Measurements from ENCODE around the gene AGO3.

The AGO3 gene

DNA sequence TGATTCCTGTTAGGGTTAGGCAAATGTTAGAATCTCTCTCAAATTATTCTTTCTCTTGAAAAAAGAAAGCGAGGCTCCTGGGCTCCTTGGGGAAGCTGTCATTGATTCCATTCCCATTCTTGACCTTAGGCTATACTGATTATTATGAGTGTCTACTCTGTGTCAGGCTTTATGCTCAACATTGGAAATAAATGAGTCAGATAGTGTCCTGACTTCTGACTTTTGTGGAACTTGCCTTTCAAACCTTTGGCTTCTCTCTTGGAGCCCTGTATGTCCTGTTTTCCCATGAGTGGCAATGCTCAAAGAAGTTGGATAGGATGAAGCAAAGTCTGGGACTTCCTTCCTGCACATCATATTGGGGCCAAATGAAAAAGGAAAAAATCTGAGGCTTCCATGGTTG is 36.2 kb upstream of the AGO3 start:
- TF ChIP-seq, protein P1, sequence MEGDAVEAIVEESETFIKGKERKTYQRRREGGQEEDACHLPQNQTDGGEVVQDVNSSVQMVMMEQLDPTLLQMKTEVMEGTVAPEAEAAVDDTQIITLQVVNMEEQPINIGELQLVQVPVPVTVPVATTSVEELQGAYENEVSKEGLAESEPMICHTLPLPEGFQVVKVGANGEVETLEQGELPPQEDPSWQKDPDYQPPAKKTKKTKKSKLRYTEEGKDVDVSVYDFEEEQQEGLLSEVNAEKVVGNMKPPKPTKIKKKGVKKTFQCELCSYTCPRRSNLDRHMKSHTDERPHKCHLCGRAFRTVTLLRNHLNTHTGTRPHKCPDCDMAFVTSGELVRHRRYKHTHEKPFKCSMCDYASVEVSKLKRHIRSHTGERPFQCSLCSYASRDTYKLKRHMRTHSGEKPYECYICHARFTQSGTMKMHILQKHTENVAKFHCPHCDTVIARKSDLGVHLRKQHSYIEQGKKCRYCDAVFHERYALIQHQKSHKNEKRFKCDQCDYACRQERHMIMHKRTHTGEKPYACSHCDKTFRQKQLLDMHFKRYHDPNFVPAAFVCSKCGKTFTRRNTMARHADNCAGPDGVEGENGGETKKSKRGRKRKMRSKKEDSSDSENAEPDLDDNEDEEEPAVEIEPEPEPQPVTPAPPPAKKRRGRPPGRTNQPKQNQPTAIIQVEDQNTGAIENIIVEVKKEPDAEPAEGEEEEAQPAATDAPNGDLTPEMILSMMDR (IDR thresholded peaks at IDR 0.05; ENCODE audit: insufficient read depth, low read depth, low read length, missing control alignments) = no peak
- H3K4me3 ChIP-seq (ENCODE audit: low read depth, low read length) = no peak overlapping the region
- DNase-seq (ENCODE audit: low read depth) = no peak

DNA sequence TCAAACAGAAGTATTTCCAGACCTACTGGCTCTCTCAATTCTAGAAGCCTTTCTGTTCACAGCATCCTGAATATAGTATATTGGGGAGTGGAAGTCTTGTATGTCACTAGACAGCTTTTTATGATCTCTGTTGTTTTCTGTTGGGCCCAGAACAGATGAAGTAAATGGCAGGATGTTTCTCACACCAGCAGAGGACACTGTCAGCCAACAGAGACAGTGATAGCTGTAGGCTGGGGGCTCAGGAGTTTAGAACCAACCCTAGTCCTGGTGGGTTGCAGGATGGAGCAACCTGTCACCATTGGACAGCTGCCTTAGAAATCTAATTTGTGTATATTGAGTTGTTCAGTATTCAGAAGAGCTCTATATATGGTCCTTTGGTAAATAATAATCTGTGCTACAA is 31.0 kb upstream of the AGO3 start:
- no peak overlapping the region for H3K4me3 ChIP-seq (ENCODE audit: low read depth, low read length)
- no peak for DNase-seq (ENCODE audit: low read depth)
- TF ChIP-seq, protein P1 (IDR thresholded peaks at IDR 0.05; ENCODE audit: insufficient read depth, low read depth, low read length, missing control alignments) = no peak

DNA sequence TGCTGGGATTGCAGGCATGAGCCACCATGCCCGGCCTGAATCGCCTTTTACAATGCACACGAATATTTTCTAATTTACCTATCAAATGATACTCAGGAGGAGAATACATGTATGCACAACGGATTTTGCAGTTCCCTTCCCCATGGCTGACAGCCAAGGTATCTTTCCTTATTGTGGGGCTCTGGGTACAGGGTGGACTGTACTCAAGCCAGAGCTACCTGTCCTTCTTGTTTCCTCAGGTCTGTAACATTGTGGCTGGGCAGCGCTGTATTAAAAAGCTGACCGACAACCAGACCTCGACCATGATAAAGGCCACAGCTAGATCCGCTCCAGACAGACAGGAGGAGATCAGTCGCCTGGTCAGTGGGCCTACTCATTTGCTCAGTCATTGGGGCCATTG is 29.7 kb upstream of the AGO3 start:
- no peak for DNase-seq (ENCODE audit: low read depth)
- TF ChIP-seq, protein P1 (IDR thresholded peaks at IDR 0.05; ENCODE audit: insufficient read depth, low read depth, low read length, missing control alignments) = no peak
- H3K4me3 ChIP-seq (ENCODE audit: low read depth, low read length) = no peak overlapping the region

DNA sequence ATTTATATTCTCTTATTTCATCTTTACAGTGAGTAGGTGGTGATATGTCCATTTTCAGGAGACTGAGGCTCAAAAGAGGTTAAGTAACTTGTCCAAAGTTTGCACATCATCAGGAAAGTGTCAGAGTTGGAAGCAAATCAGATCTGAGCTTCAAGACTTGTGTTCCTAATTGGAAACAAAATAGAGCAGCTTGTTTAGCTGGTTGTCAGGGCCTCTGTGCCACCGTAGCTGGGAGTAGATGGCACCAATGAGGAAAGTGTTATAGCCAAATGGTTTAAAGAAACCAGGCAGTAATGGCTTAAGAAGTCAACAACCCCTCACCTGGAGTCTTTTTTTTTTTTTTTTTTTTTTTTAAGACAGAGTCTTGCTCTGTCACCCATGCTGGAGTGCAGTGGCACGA is 28.2 kb upstream of the AGO3 start:
- DNase-seq (ENCODE audit: low read depth) = no peak
- TF ChIP-seq, protein P1 (IDR thresholded peaks at IDR 0.05; ENCODE audit: insufficient read depth, low read depth, low read length, missing control alignments) = no peak
- no peak overlapping the region for H3K4me3 ChIP-seq (ENCODE audit: low read depth, low read length)

DNA sequence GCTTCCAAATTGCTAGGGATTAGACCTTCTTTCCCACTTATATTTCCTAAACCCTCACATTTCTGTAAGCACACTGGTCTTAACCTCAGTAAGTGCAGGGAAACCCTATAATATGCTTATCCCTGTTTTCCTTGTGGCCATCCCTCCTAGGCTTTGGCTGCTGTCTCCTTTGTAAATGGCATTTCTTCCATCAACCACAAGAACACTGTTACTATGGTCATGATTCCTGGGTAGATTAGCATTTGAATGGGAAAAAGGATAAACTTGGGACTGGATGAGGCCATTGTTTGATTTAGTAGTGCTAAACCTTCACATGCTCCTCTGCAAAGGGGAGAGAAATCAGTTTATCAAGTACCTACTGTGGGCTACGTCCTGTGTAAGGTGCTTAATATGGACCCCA is 16.2 kb upstream of the AGO3 start:
- DNase-seq (ENCODE audit: low read depth) = no peak
- H3K4me3 ChIP-seq (ENCODE audit: low read depth, low read length) = no peak overlapping the region
- TF ChIP-seq, protein P1 (IDR thresholded peaks at IDR 0.05; ENCODE audit: insufficient read depth, low read depth, low read length, missing control alignments) = no peak

DNA sequence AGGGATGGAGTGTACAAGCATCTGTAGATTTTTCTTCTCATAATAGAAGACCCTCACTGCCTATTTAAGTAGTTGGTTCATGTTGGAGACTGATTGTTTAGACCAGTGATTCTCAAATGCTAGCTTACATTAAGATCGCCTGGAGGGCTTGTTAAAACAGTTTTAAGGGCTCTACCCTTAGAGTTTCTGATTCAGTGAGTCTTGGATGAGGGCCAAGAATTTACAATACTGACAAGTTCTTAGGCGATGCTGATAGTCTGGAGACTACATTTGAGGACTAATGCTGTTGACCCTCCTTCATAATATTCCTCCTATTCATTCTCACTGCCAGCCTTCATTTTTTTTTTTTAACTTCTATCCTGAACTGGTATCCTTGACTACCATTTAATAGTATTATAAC is 15.2 kb upstream of the AGO3 start:
- no peak for DNase-seq (ENCODE audit: low read depth)
- TF ChIP-seq, protein P1 (IDR thresholded peaks at IDR 0.05; ENCODE audit: insufficient read depth, low read depth, low read length, missing control alignments) = no peak

DNA sequence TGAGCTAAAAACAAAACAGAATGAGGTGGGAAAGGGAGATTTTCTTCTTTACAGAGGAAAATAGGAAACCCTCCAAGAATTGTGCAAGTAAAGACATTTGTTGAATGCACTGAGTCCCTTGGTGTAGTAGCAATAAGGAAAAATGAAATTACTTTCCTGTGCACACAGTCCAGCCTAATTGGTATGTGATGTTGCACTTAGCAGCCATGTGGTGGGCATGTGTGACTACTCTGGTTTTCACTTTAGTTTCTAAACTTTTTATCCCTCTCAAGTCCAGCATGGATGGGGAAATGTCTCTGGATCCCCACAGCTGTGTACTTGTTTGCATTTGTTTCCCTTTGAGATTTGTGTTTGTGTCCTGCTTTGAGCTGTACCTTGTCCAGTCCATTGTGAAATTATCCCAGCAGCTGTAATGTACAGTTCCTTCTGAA is 7.1 kb upstream of the AGO3 start:
- no peak overlapping the region for H3K4me3 ChIP-seq (ENCODE audit: low read depth, low read length)
- DNase-seq (ENCODE audit: low read depth) = no peak
- TF ChIP-seq, protein P1 (IDR thresholded peaks at IDR 0.05; ENCODE audit: insufficient read depth, low read depth, low read length, missing control alignments) = no peak

More for the DNA sequence above, 15.2 kb upstream of the AGO3 start:
- no peak overlapping the region for H3K4me3 ChIP-seq (ENCODE audit: low read depth, low read length)
